NCI-H524 (cell line): ENCODE results near the gene ADAMTS2.
A peak's percentile ranks its signal among the peaks of the same experiment; 100 is the strongest.

Experiments
- DNase-seq, 2 experiments: peaks; one replicate each; lab custom pipeline; 2025; lab: John Stamatoyannopoulos, UW

ADAMTS2 gene

GRCh38 chr5:179194941-179195381, 150.3 kb downstream of the ADAMTS2 start:
- DNase-seq = no peak

GRCh38 chr5:179194201-179194910, 150.9 kb downstream of the ADAMTS2 start:
- DNase-seq = no peak

GRCh38 chr5:179193746-179194145, 151.5 kb downstream of the ADAMTS2 start:
- no peak for DNase-seq

GRCh38 chr5:179192891-179193470, 152.3 kb downstream of the ADAMTS2 start:
- peak; percentile 1 to 19 for DNase-seq

GRCh38 chr5:179192185-179192890, 152.9 kb downstream of the ADAMTS2 start:
- DNase-seq = peak; percentile 85 to 94

GRCh38 chr5:179191506-179192184, 153.6 kb downstream of the ADAMTS2 start:
- peak; percentile 21 to 72 for DNase-seq

GRCh38 chr5:179190851-179191505, 154.3 kb downstream of the ADAMTS2 start:
- no peak for DNase-seq

GRCh38 chr5:179188636-179189035, 156.6 kb downstream of the ADAMTS2 start:
- DNase-seq = no peak

- DNase-seq = no peak
Observed at GRCh38 chr5:179187681-179188575, 157.3 kb downstream of the ADAMTS2 start.

- DNase-seq = no peak
Observed at GRCh38 chr5:179187229-179187678, 158.0 kb downstream of the ADAMTS2 start.

- no peak for DNase-seq
Observed at GRCh38 chr5:179186801-179187200, 158.5 kb downstream of the ADAMTS2 start.

- no peak for DNase-seq
Observed at GRCh38 chr5:179185941-179186411, 159.3 kb downstream of the ADAMTS2 start.

GRCh38 chr5:179185256-179185940, 159.9 kb downstream of the ADAMTS2 start:
- no peak for DNase-seq

GRCh38 chr5:179184521-179185050, 160.7 kb downstream of the ADAMTS2 start:
- DNase-seq = no peak

- no peak for DNase-seq
Observed at GRCh38 chr5:179183481-179183880, 161.8 kb downstream of the ADAMTS2 start.

GRCh38 chr5:179182601-179183000, 162.7 kb downstream of the ADAMTS2 start:
- no peak for DNase-seq

- no peak for DNase-seq
Observed at GRCh38 chr5:179181988-179182387, 163.3 kb downstream of the ADAMTS2 start.

GRCh38 chr5:179180921-179181645, 164.2 kb downstream of the ADAMTS2 start:
- DNase-seq = no peak

GRCh38 chr5:179180061-179180610, 165.1 kb downstream of the ADAMTS2 start:
- DNase-seq = no peak
